GM10847 (cell line): ENCODE results near the gene RTL10.

Experiments used
- POLR2A ChIP-seq: IDR thresholded peaks from 2 replicates; pipeline ENCODE4 v1.6.1; 2011; ENCODE audit not compliant: insufficient read length; ENCODE audit errors: extremely low read depth

Gene RTL10

DNA sequence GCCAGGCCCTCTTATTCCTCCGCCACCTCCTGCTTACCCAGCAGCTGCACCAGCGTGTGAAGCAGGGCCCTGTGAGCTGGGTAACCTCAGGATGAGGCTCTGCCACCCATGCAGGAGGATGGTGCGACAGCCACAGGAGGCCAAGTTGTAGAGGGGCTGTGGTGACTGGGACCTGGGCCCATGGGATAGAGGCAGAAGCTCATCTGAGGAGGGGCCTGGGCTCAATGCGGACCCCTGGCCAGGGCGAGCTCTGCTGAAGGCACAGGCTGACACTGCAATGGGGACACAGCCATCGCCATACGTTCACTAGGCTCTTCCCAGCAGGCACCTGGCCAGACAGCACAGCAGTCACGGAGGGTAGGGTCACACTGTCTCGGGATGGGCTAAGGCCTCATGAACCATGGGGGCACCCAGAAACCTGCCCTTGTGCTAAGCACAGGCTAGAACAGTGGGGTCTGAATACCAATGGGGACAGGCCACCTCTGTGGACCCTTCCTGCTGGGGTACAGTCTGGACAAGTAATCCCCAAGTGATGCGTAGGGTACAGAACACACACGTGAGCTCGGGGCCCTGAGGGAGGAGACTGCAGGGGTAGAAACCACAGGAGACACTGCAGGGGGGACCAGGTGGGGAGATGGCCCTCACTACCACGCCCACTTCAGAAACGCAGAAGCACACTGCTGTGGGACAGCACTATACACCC is 35.3 kb downstream of the RTL10 start:
- no peak for TF ChIP-seq POLR2A

- no peak for TF ChIP-seq POLR2A
Observed at GRCh38 chr22:19818324-19819207, 36.1 kb downstream of the RTL10 start.

GRCh38 chr22:19816372-19817119 is 38.1 kb downstream of the RTL10 start:
- no peak for TF ChIP-seq POLR2A

DNA sequence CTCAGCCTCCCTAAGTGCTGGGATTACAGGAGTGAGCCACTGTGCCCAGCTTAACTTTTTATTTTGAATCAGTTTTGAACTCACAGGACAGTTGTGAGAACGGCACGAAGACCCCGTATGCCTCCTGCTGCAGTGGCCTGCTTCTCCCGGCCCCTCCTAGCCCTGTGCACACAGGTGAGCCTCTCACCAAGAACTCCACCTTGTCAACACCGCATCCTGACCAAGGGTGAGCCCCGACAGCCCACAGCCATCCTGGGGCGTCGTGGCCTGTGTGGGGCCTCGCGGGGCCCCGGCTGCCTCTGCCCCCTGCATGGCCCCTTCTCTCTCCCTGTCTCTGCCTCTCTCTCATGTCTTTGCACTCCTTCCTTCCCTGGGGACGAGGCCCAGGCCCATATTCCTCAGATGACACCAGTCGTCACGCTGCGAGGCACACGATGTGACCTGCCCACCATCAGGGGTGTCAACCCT is 38.8 kb downstream of the RTL10 start:
- no peak for TF ChIP-seq POLR2A

GRCh38 chr22:19815093-19815822 is 39.4 kb downstream of the RTL10 start:
- no peak for TF ChIP-seq POLR2A

DNA sequence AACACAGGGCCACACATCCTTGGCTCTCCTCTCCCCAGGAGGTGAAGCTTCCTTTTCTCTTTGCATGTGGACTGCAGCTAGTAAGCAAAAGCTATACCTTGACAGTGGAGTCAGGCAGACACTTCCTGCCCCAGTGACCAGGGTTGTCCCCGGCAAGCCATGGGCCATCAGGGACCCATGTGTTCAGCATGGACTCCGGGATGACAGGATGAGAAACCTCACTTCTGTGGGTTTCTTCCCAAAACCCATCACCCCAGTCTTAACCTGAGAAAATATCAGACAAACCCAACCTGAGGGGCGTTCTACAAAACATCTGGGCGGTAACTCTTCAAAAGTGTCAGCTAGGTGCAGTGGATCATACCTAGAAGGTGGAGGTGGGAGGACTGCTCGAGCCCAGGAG is 40.2 kb downstream of the RTL10 start:
- no peak for TF ChIP-seq POLR2A

- TF ChIP-seq POLR2A = no peak
Observed at GRCh38 chr22:19812910-19813309, 41.8 kb downstream of the RTL10 start.

DNA sequence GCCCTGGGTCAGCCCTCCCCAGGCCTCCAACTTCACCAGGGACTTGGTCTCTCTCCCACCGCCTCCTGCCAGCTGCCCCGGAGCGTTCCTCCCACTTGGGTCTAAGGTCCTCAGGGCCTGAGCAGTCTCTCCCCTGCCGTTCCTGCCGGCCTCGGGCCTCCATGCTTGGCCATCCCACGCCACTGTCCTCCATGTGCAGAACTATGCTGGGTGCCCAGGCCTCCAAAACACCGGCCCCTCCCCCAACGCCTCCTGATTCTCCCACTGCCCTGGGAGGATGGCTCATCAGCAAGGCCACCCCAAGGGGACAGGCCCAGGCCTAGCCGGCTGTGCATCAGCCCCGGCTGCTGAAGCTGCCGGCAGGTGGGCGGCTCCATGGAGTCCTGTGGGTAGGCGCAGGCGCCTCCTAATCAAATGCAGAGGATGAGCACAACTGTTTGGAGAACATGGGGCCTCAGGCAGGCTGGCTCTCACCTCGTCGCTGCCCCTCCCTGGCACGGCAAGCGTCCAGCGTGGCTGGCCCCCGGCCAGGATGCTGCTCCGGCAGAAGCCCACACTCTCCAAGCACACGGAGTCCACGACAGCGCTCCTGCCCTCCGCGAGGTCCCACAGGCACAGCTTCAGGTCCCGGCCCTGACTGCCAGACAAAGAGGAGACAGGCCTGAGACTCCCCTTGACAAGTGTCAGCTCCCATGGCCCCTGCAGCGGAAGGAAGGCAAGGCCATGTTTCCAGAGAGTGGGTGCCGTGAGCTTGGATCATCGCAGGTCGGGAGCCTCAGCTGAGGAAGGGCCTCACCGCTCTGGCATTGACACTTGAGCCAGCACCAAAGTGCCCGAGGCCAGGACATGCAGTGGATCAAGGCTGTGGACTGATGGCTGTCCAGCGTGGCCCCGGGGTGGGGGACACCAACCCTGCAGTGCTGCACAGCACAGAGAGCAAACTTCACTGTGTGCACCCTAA is 42.6 kb downstream of the RTL10 start:
- no peak for TF ChIP-seq POLR2A

GRCh38 chr22:19811211-19811621 is 43.5 kb downstream of the RTL10 start:
- TF ChIP-seq POLR2A = no peak

GRCh38 chr22:19810381-19811201 is 44.1 kb downstream of the RTL10 start:
- no peak for TF ChIP-seq POLR2A

DNA sequence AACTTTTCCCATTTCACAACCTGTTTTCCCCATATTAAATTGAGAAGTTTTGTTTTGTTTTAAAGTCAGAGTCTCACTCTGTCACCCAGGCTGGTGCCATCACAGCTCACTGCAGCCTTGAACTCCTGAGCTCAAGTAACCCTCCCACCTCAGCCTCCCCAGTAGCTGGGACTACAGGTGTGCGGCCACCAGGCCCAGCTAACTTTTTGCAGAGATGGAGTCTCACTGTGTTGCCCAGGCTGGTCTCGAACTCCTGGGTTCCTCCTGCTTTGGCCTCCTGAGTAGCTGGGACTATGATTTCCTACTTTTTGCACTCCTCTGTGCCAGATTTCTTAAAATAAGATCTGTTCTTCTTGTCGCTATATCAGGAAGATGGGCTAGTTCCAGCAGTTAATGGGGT is 44.9 kb downstream of the RTL10 start:
- no peak for TF ChIP-seq POLR2A

DNA sequence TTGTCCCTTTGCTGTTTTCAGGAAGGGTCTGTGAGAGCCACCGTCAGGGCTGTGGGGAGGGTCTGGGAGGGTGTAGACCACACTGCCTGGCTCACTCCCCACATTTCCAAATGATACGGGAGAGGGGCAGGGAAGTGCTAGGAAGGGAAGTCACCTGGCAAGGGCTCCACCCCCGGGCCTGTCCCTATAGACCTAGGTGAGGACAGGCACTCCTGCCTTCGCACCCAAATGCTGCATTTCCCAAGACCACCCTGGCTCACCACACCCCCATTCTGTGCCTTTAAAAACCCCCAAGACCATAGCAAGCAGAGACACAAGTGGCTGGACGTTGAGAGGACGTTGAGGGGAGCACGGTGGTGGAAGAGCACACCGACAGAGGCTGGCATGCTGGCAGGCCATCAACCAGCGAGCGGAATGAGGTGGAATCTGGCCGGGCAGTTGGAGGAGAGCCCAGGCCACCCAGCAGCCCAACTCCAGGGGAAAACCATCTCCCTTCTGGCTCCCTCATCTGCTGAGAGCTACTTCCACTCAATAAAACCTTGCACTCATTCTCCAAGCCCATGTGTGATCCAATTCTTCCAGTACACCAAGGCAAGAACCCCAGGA is 45.7 kb downstream of the RTL10 start:
- TF ChIP-seq POLR2A = no peak

DNA sequence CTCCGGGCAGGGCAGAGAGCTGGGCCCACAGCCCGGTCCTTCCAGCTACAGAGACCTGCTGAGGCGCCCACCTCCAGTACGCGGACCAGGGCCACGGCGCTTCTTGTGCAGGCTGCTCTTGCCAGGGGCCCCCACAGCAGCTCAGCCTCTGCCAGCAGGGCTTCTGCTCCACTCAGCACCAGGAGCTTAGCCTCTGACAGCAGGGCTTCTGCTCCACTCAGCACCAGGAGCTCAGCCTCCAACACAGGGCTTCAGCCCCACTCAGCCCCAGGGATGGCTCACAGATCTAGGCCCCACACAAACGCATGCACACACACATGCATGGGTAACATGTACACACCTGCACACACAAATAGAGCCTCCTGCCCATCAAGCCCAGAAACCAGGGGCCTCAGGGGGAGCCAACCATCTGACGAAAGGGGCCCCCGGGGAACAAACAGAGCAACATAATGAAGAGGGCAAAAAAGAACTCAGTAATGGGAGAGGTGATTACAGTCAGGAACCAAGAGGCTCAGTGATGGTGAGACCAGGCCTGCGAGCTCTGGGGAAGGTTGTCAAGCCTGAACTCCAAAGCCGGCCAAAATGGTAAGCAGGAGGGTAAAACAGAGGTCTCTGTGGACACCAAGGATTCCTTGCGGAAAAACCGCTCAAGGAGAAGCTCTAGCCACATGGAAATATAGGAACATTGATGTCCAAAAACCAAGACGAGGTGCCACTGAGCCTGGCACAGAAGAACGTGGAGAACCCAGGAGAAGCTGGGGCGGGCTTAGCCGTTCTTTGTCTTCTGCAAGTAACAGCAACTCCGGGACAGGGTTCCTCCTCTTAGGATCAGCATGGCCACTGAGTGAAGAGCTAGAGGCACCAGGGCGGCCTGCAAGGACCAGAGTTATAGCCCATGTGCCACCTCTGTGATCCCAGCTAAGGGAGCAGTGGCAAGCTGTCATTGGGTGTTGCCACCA is 46.5 kb downstream of the RTL10 start:
- TF ChIP-seq POLR2A = no peak
